Retinal pigment epithelial cell (primary cell): ENCODE data around the gene UCK1.

ENCODE experiments used
- DNase-seq: peaks from one replicate; pipeline ENCODE4 v3.0.0-alpha.2; 2010; ENCODE audit warnings: low read depth
- H3K4me3 ChIP-seq: 2 replicates; pipeline ENCODE4 v1.5.1; 2011; ENCODE audit warnings: mild to moderate bottlenecking, low read length, control low read depth, moderate library complexity
- TF ChIP-seq, protein P1 (sequence below): conservative IDR thresholded peaks from 2 replicates; pipeline ENCODE4 v1.5.1; 2011; ENCODE audit warnings: low read depth, low read length, control low read depth, inconsistent platforms

UCK1 gene

DNA sequence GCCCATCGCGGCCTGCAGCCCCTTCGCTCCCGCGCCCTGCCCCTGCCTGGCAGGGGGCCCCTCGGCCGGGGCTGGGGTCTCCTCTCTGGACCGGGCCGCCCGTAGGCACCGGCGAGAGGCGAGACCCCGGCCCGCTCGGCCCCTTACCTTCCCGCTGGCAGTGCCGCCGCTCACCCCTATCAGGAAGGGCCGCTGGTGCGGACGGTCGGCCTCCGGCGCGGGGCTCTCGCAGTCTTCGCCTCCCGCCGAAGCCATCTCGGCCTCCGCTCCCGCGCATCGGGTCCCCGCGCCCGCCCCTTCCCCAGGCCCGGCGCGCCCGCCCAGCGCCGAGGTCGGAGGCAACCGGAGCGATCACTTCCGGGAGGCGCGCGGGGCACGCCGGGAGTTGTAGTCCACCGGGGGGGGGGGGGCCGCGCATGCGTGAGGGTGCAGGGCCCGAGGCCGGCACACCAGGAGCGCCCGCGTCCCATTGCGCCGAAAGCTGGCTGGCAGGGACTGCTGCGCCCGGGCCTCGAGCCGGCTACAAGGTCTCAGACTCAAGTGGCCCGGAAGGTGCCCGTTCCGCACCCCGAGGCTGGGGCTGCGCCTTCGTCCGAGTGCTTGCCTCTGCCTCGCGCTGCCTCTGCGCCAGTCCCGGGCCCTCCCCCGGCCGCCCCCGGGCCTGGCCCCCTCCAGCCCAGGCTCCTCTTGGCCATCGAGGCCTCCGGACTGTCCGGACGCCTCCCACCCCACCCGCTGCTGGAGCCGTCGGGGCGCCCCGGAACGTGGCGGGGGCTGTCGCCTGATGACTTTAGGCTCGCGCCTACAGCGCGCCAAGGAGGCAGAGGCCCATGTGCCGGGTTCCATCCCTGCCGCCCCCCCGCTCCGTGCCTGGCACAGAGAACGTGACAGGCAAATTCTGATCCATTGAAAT lies at the start of gene UCK1:
TSS of gene UCK1 (minus strand) at position 344 of the 913 bp plus-strand sequence. CDS start at position 255, 89 bp downstream.
- TF ChIP-seq, protein P1, sequence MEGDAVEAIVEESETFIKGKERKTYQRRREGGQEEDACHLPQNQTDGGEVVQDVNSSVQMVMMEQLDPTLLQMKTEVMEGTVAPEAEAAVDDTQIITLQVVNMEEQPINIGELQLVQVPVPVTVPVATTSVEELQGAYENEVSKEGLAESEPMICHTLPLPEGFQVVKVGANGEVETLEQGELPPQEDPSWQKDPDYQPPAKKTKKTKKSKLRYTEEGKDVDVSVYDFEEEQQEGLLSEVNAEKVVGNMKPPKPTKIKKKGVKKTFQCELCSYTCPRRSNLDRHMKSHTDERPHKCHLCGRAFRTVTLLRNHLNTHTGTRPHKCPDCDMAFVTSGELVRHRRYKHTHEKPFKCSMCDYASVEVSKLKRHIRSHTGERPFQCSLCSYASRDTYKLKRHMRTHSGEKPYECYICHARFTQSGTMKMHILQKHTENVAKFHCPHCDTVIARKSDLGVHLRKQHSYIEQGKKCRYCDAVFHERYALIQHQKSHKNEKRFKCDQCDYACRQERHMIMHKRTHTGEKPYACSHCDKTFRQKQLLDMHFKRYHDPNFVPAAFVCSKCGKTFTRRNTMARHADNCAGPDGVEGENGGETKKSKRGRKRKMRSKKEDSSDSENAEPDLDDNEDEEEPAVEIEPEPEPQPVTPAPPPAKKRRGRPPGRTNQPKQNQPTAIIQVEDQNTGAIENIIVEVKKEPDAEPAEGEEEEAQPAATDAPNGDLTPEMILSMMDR: no peak

DNA sequence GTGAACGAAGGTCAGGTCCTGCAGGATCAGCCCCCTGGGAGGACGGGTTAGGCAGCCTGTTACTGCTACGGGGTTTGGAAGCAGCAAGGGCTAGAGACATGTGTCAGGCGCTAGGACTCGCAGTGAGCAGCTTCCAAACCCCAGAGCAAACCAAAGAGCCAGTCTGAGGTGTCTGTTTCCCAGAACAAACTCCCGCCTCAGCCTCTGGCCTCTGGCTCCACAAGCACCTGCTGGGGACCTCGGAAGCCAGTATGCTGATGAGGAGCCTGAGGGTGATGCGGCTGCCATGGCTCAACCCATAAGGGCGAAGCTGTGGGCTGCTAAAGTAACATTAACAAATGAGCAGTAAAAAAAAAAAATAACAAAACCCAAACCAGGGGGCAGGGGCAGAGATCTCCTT lies 49.3 kb upstream of the UCK1 start:
- TF ChIP-seq, protein P1: no peak
- no peak overlapping the region for H3K4me3 ChIP-seq

More for the DNA sequence above, at the start of gene UCK1:
- H3K4me3 ChIP-seq: peak within 1 kb of the TSS; percentile 70
- peak; percentile 29 for DNase-seq

DNA sequence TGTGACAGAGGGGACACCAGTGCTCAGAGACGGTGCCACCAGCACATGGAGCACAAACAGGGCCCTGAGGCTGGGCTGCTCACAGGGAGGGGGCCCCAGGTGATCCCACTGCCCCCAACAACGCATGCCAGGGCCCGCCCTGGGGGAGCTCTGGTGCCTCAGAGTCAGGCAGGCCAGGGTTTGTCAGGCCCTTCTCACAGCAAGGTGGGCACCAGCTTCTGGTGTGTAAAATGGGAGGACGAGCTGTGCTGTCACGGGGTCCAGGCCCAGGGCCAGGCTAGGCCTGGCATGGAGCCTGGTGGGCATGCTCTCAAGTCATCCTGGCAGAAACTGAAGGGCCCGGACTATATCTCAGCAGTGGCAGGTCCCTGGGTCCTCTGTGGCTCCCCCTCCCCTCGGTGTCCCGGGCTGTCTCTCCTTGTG lies 48.7 kb upstream of the UCK1 start:
- no peak for DNase-seq
- no peak overlapping the region for H3K4me3 ChIP-seq
- TF ChIP-seq, protein P1: no peak

More for the DNA sequence above, 49.3 kb upstream of the UCK1 start:
- no peak for DNase-seq

DNA sequence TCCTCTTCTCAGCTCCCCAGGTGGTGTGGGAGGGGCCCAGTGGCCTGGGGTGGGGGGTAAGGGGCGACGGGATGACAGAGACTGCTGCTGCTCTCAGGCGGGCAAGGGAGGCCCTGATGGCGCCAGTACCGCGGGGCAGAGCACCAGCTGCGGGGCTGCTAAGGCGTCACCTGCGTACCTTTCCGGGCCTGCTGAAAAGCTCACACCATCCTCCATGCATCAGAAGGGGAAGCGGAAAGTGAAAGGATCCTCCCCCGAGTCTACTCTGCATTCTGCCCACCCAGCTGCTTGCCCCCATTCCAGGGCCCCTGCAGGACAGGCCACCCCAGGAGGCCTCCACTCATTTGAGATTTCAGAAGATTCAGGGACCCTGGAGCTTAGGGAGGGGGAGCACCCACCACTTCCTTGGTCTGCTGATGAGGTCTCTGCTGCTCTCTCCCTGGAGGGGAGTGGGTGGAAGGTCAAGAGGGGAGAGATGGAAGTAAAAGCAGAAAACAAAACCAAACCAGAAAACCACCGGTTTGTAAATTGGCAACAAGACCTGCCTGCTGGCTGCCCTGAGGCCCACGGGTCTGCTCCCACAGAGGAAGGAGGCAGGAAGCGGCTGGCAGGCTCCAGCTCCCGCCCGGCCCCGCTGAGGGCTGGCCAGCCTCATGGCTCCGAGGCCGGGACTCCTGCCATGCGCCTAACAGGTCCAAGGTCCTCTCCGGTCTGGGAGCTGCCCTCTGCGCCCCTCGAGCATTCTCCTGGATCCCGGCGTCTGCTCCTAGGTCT lies 47.9 kb upstream of the UCK1 start:
- no peak for DNase-seq
- TF ChIP-seq, protein P1: no peak
- no peak overlapping the region for H3K4me3 ChIP-seq

DNA sequence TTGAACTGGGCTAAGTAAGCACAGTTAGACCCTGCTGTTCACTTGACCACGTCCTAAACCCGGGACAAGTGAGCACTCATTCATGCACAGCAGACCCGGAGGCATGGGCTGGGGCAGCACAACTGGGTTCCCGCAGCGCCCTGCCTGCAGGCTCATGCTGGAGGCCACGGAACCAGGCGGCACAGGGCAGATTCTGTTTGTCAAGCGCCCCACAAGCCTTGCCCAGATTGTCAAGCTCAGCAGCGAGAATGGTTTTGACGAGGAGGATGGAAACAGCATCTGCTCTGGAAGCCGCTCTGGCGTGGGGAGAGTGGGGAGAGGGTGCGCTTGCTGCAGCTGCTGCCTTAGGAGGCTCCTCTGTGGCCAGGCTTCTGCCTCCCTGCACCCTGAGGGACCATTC lies 47.0 kb upstream of the UCK1 start:
- H3K4me3 ChIP-seq: no peak overlapping the region
- TF ChIP-seq, protein P1: no peak
- DNase-seq: no peak

DNA sequence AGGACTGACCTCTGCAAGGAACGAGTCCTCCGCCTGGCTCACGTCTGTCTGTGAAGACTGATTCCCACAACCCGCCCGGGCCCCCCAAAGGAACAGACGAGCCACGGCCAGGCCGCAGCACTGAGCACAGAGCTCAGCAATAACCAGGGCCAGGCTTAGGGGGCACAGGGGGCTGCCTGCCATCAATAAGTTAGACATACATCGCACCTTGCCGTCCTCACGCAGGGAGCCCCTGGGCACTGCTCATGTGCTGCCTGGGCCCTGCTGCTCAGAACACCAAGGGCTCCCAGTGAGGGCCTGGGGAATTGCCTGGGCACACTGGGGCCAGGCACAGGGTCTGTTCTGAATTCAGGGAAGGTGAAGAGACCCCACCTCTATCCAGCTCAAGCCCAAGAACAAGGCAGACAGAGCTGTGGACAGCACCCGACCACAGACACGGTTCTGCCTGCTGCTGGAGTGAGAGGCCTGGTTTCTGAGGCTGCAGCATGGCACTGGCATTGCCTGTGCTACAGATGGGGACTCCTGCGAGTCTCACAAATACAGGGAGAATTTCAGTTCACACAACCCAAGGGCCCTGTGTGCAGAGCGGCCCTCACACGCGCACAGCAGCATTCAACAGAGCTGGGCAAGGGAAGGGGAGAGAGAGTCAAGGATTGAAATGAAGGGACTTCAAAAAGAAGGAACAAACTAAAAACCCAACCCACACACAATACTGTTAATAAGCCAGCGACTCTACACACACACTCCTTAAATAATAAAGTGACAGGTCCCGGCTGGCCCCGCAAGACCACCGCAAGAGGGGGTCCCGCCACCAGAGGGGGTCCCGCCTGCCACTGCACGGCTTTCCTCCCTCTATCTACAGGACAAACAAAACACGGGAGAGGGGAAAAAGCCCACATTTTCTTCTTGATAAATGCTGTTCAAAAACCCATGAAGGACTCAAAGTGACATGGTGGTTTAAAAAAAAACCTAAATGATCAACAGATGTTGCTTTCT lies 46.2 kb upstream of the UCK1 start:
- TF ChIP-seq, protein P1: no peak
- DNase-seq: no peak
- no peak overlapping the region for H3K4me3 ChIP-seq
